ENCODE results near the gene PLP2. TPM values are rescaled to one million over a fixed set of nuclear protein-coding genes. Genes with fewer than 3 reads are reported as not detected.

The PLP2 gene
- total and polyA plus RNA-seq, 2 of the 4 experiments (the other 2 are of a cell fraction), result 22.6 to 156 TPM

GRCh38 chrX:49214416-49214815 lies 42.7 kb downstream of the PLP2 start:
- Histone ChIP-seq H4K91ac (ENCODE audit: insufficient read depth, low read depth, low read length) (no peak overlapping the region), H2AK9ac (replicated peaks; ENCODE audit: low read depth, low read length, poor library complexity) (no peak overlapping the region), H3K36me3 (ENCODE audit: control insufficient read depth, insufficient read depth, low read length) (no peaks in the 10 kb centered on the region), H4K8ac (ENCODE audit: low read depth in 2 of 2, low read length in 2 of 2) (no peak overlapping the region), H2AK5ac (ENCODE audit: low read depth, low read length) (no peak overlapping the region), H3K4me2 (ENCODE audit: low read depth, low read length) (no peak overlapping the region), H3K9me3 (ENCODE audit: control insufficient read depth, insufficient read depth, low read length) (peaks cover 4% of the 10 kb centered on the region), H3K27ac (ENCODE audit: insufficient read depth, low read length) (no peak overlapping the region), H2BK120ac (ENCODE audit: low read depth, low read length) (no peak overlapping the region), H4K5ac (ENCODE audit: low read depth, low read length) (no peak overlapping the region), H3K14ac (replicated peaks; ENCODE audit: low read depth, low read length) (no peak overlapping the region), H3K4me3 (ENCODE audit: insufficient read depth, low read depth, low read length) (no peak overlapping the region), H2BK20ac (ENCODE audit: low read depth, low read length) (no peak overlapping the region), H3K4ac (ENCODE audit: low read depth, low read length) (no peak overlapping the region), H3K23ac (ENCODE audit: low read depth, low read length) (no peak overlapping the region), H3K27me3 (ENCODE audit: control insufficient read depth, insufficient read depth, low read length) (no peaks in the 10 kb centered on the region; the same call in 1 of the 2 replicates), H4K20me1 (ENCODE audit: insufficient read depth, low read length) (no peaks in the 10 kb centered on the region), H3K79me1 (ENCODE audit: low read depth in 1 of 2, low read length in 2 of 2) (no peaks in the 10 kb centered on the region), H2BK5ac (ENCODE audit: low read depth, low read length, poor library complexity, severe bottlenecking) (no peak overlapping the region), H2AFZ (replicated peaks; ENCODE audit: low read length, poor library complexity) (no peak overlapping the region), H3K4me1 (ENCODE audit: control insufficient read depth, insufficient read depth, low read length) (no peaks in the 10 kb centered on the region), H2BK15ac (ENCODE audit: low read depth, low read length) (no peak overlapping the region), H3K56ac (ENCODE audit: extremely low read depth, insufficient read depth, low read length) (no peak overlapping the region), H3K18ac (ENCODE audit: low read depth, low read length) (no peak overlapping the region), H3K9me1 (ENCODE audit: insufficient read depth, low read length) (no peaks in the 10 kb centered on the region), H3K9ac (ENCODE audit: low read depth, low read length) (no peak overlapping the region)
- CTCF ChIA-PET, result interaction anchor here (1.4 kb wide), 1 partner anchor 55 kb away, joined by 4 read pairs; no protein-coding TSS in a partner anchor
- TF ChIP-seq FOS (IDR thresholded peaks at IDR 0.05; ENCODE audit: low read depth, low read length), result no peak
- TF ChIP-seq RCOR1 (IDR thresholded peaks at IDR 0.05; ENCODE audit: insufficient replicate concordance, low read length), result no peak
- TF ChIP-seq BHLHE40 (IDR thresholded peaks at IDR 0.05; ENCODE audit: low read depth, low read length), result no peak
- TF ChIP-seq NFE2L2 (IDR thresholded peaks at IDR 0.05; ENCODE audit: low read depth, low read length), result no peak
- no peak for TF ChIP-seq ELK1 (IDR thresholded peaks at IDR 0.05; ENCODE audit: borderline replicate concordance, low read depth, low read length)
- TF ChIP-seq MXI1 (IDR thresholded peaks at IDR 0.05; ENCODE audit: borderline replicate concordance, low read depth, low read length), result no peak
- no peak for TF ChIP-seq SMC3 (IDR thresholded peaks at IDR 0.05; ENCODE audit: low read depth, low read length)
- DNase-seq (no peak), ATAC-seq (ENCODE audit: low read depth) (no peak)
- no TSS peak for BruUV-seq (replicated peaks)
- intact Hi-C loops (cut with micrococcal nuclease), result no loop called here
- no CpG with 5 or more reads among the region's 2 CpGs for WGBS, 2 experiments (ENCODE audit: extremely low coverage in 2 of 2, insufficient read length in 1 of 2)
- in situ Hi-C loops (cut with MboI; ENCODE audit: low sequenced_read_pairs), result no loop called here
- POLR2A ChIA-PET (ENCODE audit: unreplicated experiment), result no interaction called here
- dilution Hi-C loops (cut with HindIII; ENCODE audit: low sequenced_read_pairs, unreplicated experiment), result no loop called here

Measured in IMR-90 (cell line).